ENCODE results near the gene PIK3R5.

DNA sequence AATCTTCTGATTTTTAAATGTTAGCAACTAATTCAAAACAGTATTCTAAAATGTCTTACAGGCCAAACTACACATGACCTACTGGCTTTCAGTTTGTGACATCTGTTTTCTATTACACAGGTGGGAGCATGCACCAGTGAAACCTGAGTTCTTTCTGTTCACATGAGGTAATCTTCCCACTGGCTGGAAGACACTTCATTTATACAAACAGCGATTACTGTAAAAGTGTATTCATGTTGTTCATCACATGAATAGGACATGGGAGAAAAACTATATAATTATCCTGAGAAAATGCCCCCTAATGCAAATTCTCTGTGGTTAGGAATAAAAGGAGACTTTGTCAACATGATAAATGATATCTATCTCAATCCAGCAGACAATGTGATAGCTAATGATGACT is 11.1 kb upstream of the PIK3R5 start:
- TF ChIP-seq RAD21 (IDR thresholded peaks at IDR 0.05; ENCODE audit: low read depth) (no peak), YY1 (IDR thresholded peaks at IDR 0.05; ENCODE audit: low read depth) (no peak), EP300 (IDR thresholded peaks at IDR 0.05; ENCODE audit: borderline replicate concordance) (no peak), MAX (IDR thresholded peaks at IDR 0.05) (no peak), TEAD4 (IDR thresholded peaks at IDR 0.05) (no peak)
- TF ChIP-seq, protein P1, sequence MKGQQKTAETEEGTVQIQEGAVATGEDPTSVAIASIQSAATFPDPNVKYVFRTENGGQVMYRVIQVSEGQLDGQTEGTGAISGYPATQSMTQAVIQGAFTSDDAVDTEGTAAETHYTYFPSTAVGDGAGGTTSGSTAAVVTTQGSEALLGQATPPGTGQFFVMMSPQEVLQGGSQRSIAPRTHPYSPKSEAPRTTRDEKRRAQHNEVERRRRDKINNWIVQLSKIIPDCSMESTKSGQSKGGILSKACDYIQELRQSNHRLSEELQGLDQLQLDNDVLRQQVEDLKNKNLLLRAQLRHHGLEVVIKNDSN (IDR thresholded peaks at IDR 0.05): no peak

Data from Ishikawa (cell line).